ENCODE measurements around the gene FOXA1.

- TF ChIP-seq, protein P1, sequence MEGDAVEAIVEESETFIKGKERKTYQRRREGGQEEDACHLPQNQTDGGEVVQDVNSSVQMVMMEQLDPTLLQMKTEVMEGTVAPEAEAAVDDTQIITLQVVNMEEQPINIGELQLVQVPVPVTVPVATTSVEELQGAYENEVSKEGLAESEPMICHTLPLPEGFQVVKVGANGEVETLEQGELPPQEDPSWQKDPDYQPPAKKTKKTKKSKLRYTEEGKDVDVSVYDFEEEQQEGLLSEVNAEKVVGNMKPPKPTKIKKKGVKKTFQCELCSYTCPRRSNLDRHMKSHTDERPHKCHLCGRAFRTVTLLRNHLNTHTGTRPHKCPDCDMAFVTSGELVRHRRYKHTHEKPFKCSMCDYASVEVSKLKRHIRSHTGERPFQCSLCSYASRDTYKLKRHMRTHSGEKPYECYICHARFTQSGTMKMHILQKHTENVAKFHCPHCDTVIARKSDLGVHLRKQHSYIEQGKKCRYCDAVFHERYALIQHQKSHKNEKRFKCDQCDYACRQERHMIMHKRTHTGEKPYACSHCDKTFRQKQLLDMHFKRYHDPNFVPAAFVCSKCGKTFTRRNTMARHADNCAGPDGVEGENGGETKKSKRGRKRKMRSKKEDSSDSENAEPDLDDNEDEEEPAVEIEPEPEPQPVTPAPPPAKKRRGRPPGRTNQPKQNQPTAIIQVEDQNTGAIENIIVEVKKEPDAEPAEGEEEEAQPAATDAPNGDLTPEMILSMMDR (IDR thresholded peaks at IDR 0.05 in 8 of 11, conservative IDR thresholded peaks at IDR 0.05 in 3 of 11): no peak
- TF ChIP-seq POLR2AphosphoS5 (IDR thresholded peaks at IDR 0.05): no peak
- TF ChIP-seq POLR2A (IDR thresholded peaks at IDR 0.05): no peak
These were observed 7.8 kb downstream of the FOXA1 start for GRCh38 chr14:37587131-37587803.

Data from spleen (tissue), 7 donors.